IMR-90 (cell line): ENCODE results near the gene ABCA6. TPM values are rescaled to one million over a fixed set of nuclear protein-coding genes. Genes with fewer than 3 reads are reported as not detected.

Experiments used
- ATAC-seq: fragments of 200-7000 bp; cut with Tn5 transposase; 2 replicates; pipeline ENCODE4 v1.9.1; 2020; ENCODE audit warnings: low read depth, mild to moderate bottlenecking, moderate library complexity
- BruUV-seq: library from RNA; stranded (reverse); fragments of 400-500 nt; replicated peaks from 2 replicates; lab custom pipeline; 2021; lab: Mats Ljungman, UMichigan
- CTCF ChIA-PET: fragments of 300-600 bp; formaldehyde crosslinking; extraction: SDS; loops from one replicate; lab custom pipeline; 2021; ENCODE audit warnings: antibody characterized with exemption; lab: Yijun Ruan, JAX
- POLR2A ChIA-PET: fragments of 300-600 bp; sonication (Branson Sonifier 250); formaldehyde crosslinking; loops from one replicate; lab custom pipeline; 2022; ENCODE audit warnings: antibody characterized with exemption; ENCODE audit not compliant: unreplicated experiment; lab: Charles Lee
- DNase-seq: peaks from one replicate; pipeline ENCODE4 v3.0.0; 2013
- H2AFZ ChIP-seq: replicated peaks from 2 replicates; pipeline ENCODE3; 2013; ENCODE audit warnings: low read length, mild to moderate bottlenecking; ENCODE audit not compliant: poor library complexity
- H2AK5ac ChIP-seq: 2 replicates; pipeline ENCODE4 v1.6.1; 2013; ENCODE audit warnings: low read depth, low read length, inconsistent platforms
- H2AK9ac ChIP-seq: replicated peaks from 2 replicates; pipeline ENCODE3; 2013; ENCODE audit warnings: mild to moderate bottlenecking, low read depth, low read length, moderate library complexity; ENCODE audit not compliant: poor library complexity
- H2BK120ac ChIP-seq: 2 replicates; pipeline ENCODE4 v1.6.1; 2013; ENCODE audit warnings: low read depth, low read length, inconsistent platforms
- H2BK15ac ChIP-seq: 3 replicates; pipeline ENCODE4 v1.6.1; 2013; ENCODE audit warnings: low read depth, low read length, inconsistent platforms
- H2BK20ac ChIP-seq: 2 replicates; pipeline ENCODE4 v1.6.1; 2013; ENCODE audit warnings: low read depth, mild to moderate bottlenecking, inconsistent platforms, low read length, moderate library complexity
- H2BK5ac ChIP-seq: 2 replicates; pipeline ENCODE4 v1.6.1; 2013; ENCODE audit warnings: mild to moderate bottlenecking, low read depth, low read length, inconsistent platforms; ENCODE audit not compliant: poor library complexity, severe bottlenecking
- H3K14ac ChIP-seq: replicated peaks from 2 replicates; pipeline ENCODE4 v1.6.1; 2013; ENCODE audit warnings: low read depth, low read length, inconsistent platforms
- H3K18ac ChIP-seq: 2 replicates; pipeline ENCODE4 v1.6.1; 2013; ENCODE audit warnings: low read depth, low read length, control low read depth
- H3K23ac ChIP-seq: 2 replicates; pipeline ENCODE4 v1.6.1; 2013; ENCODE audit warnings: low read depth, low read length, inconsistent platforms
- H3K27ac ChIP-seq: 2 replicates; pipeline ENCODE4 v1.5.1; 2013; ENCODE audit warnings: mild to moderate bottlenecking, control low read depth, low read length; ENCODE audit not compliant: insufficient read depth
- H3K27me3 ChIP-seq: 2 replicates; pipeline ENCODE4 v1.6.1; 2013; ENCODE audit warnings: low read length; ENCODE audit not compliant: control insufficient read depth, insufficient read depth
- H3K36me3 ChIP-seq: 2 replicates; pipeline ENCODE4 v1.6.1; 2013; ENCODE audit warnings: low read length, mixed read lengths; ENCODE audit not compliant: control insufficient read depth, insufficient read depth
- H3K4ac ChIP-seq: 2 replicates; pipeline ENCODE4 v1.6.1; 2013; ENCODE audit warnings: low read depth, low read length, inconsistent platforms
- H3K4me1 ChIP-seq: 2 replicates; pipeline ENCODE4 v1.6.1; 2013; ENCODE audit warnings: low read length, mixed read lengths; ENCODE audit not compliant: control insufficient read depth, insufficient read depth
- H3K4me2 ChIP-seq: 2 replicates; pipeline ENCODE4 v1.6.1; 2013; ENCODE audit warnings: low read depth, mild to moderate bottlenecking, control low read depth, low read length, moderate library complexity
- H3K4me3 ChIP-seq: 2 replicates; pipeline ENCODE4 v1.5.1; 2013; ENCODE audit warnings: low read depth, mild to moderate bottlenecking, control low read depth, low read length, moderate library complexity; ENCODE audit not compliant: insufficient read depth
- H3K56ac ChIP-seq: 2 replicates; pipeline ENCODE4 v1.6.1; 2013; ENCODE audit warnings: low read length, inconsistent platforms; ENCODE audit not compliant: insufficient read depth; ENCODE audit errors: extremely low read depth
- H3K79me1 ChIP-seq, 2 experiments: 2 replicates each; pipeline ENCODE4 v1.6.1; 2013; ENCODE audit warnings: low read length in 2 of 2, inconsistent platforms in 1 of 2, low read depth in 1 of 2
- H3K9ac ChIP-seq: 2 replicates; pipeline ENCODE4 v1.6.1; 2013; ENCODE audit warnings: low read depth, low read length, control low read depth
- H3K9me1 ChIP-seq: 2 replicates; pipeline ENCODE4 v1.6.1; 2013; ENCODE audit warnings: low read length, inconsistent platforms; ENCODE audit not compliant: insufficient read depth
- H3K9me3 ChIP-seq: 2 replicates; pipeline ENCODE4 v1.6.1; 2013; ENCODE audit warnings: low read length; ENCODE audit not compliant: control insufficient read depth, insufficient read depth
- H4K20me1 ChIP-seq: 2 replicates; pipeline ENCODE4 v1.6.1; 2013; ENCODE audit warnings: low read length, inconsistent platforms; ENCODE audit not compliant: insufficient read depth
- H4K5ac ChIP-seq: 2 replicates; pipeline ENCODE4 v1.6.1; 2013; ENCODE audit warnings: mild to moderate bottlenecking, low read depth, low read length, control low read depth
- H4K8ac ChIP-seq, 2 experiments: 2 replicates each; pipeline ENCODE4 v1.6.1; 2013; ENCODE audit warnings: low read depth in 2 of 2, low read length in 2 of 2, control low read depth in 1 of 2, inconsistent platforms in 1 of 2
- H4K91ac ChIP-seq: 2 replicates; pipeline ENCODE4 v1.6.1; 2013; ENCODE audit warnings: low read depth, low read length, inconsistent platforms; ENCODE audit not compliant: insufficient read depth
- BHLHE40 ChIP-seq: fragments of 150-350 bp; IDR thresholded peaks from 2 replicates; pipeline ENCODE4 v1.6.1; 2016; ENCODE audit warnings: mild to moderate bottlenecking, low read depth, low read length
- CEBPB ChIP-seq: IDR thresholded peaks from 2 replicates; pipeline ENCODE4 v1.6.1; 2012; ENCODE audit warnings: low read depth, low read length, improper control_type of control experiment
- CHD1 ChIP-seq: IDR thresholded peaks from 2 replicates; pipeline ENCODE4 v1.6.1; 2012; ENCODE audit warnings: low read depth, low read length, improper control_type of control experiment
- CTCF ChIP-seq: conservative IDR thresholded peaks from 2 replicates; pipeline ENCODE4 v1.5.1; 2012; ENCODE audit warnings: mild to moderate bottlenecking, low read depth, low read length, improper control_type of control experiment
- ELK1 ChIP-seq: fragments of 150-350 bp; IDR thresholded peaks from 2 replicates; pipeline ENCODE4 v1.6.1; 2016; ENCODE audit warnings: low read depth, mild to moderate bottlenecking, low read length, moderate library complexity, borderline replicate concordance
- FOS ChIP-seq: fragments of 150-350 bp; IDR thresholded peaks from 2 replicates; pipeline ENCODE4 v1.6.1; 2016; ENCODE audit warnings: low read depth, low read length
- MAFK ChIP-seq: IDR thresholded peaks from 2 replicates; pipeline ENCODE4 v1.6.1; 2012; ENCODE audit warnings: low read depth, low read length, improper control_type of control experiment
- MAZ ChIP-seq: IDR thresholded peaks from 2 replicates; pipeline ENCODE4 v1.6.1; 2012; ENCODE audit warnings: low read depth, mild to moderate bottlenecking, low read length, improper control_type of control experiment, moderate library complexity, borderline replicate concordance
- MXI1 ChIP-seq: IDR thresholded peaks from 2 replicates; pipeline ENCODE4 v1.6.1; 2012; ENCODE audit warnings: low read depth, mild to moderate bottlenecking, low read length, moderate library complexity, borderline replicate concordance
- NFE2L2 ChIP-seq: fragments of 150-350 bp; IDR thresholded peaks from 2 replicates; pipeline ENCODE4 v1.6.1; 2016; ENCODE audit warnings: low read depth, mild to moderate bottlenecking, low read length
- POLR2A ChIP-seq: IDR thresholded peaks from 2 replicates; pipeline ENCODE4 v1.6.1; 2012; ENCODE audit warnings: mild to moderate bottlenecking, low read depth, low read length
- RAD21 ChIP-seq: IDR thresholded peaks from 2 replicates; pipeline ENCODE4 v1.6.1; 2012; ENCODE audit warnings: low read length, improper control_type of control experiment
- RCOR1 ChIP-seq: IDR thresholded peaks from 2 replicates; pipeline ENCODE4 v1.6.1; 2012; ENCODE audit warnings: mild to moderate bottlenecking, low read length, improper control_type of control experiment; ENCODE audit not compliant: insufficient replicate concordance
- RFX5 ChIP-seq: IDR thresholded peaks from 2 replicates; pipeline ENCODE4 v1.8.0; 2012; ENCODE audit warnings: low read depth, mild to moderate bottlenecking, low read length, moderate library complexity
- SMC3 ChIP-seq: fragments of 150-350 bp; IDR thresholded peaks from 2 replicates; pipeline ENCODE4 v1.6.1; 2016; ENCODE audit warnings: low read depth, mild to moderate bottlenecking, antibody characterized with exemption, low read length, moderate library complexity
- USF2 ChIP-seq: fragments of 150-350 bp; IDR thresholded peaks from 2 replicates; pipeline ENCODE4 v1.6.1; 2017; ENCODE audit warnings: mild to moderate bottlenecking, antibody characterized with exemption, low read length, low read depth
- WGBS, 2 experiments: methylation state at CpG; one replicate each; pipeline versions ENCODE4 v1.1.5 to v1.1.7; 2013; ENCODE audit warnings: missing lambda C conversion rate in 2 of 2; ENCODE audit not compliant: insufficient read length in 1 of 2; ENCODE audit errors: extremely low coverage in 2 of 2; 5-methylcytosine and 5-hydroxymethylcytosine counted together
- dilution Hi-C: fragments of 300-500 bp; cut with HindIII; formaldehyde crosslinking; loops from one replicate; pipeline ENCODE4 v1.14.3; 2018; ENCODE audit warnings: low sequenced_read_pairs; ENCODE audit not compliant: unreplicated experiment
- in situ Hi-C: fragments of 300-500 bp; cut with MboI; formaldehyde crosslinking; loops from 3 replicates; pipeline ENCODE4 v1.14.3; 2019; ENCODE audit warnings: low sequenced_read_pairs, inconsistent platforms, mixed read lengths
- intact Hi-C: fragments of 100-400 bp; cut with micrococcal nuclease; formaldehyde crosslinking; loops from 2 replicates; pipeline ENCODE4 v1.10.0; 2022
- polyA plus RNA-seq, 3 experiments: library from polyadenylated mRNA; depleted of rRNA; stranded (reverse); fragments of >200 nt; gene quantifications; 2 replicates each; pipeline ENCODE4 v1.2.3, GENCODE V29; 2012; ENCODE audit warnings: low replicate concordance in 1 of 3
- total RNA-seq: library from RNA; depleted of rRNA; stranded (reverse); fragments of >200 nt; gene quantifications from 2 replicates; pipeline ENCODE4 v1.2.3, GENCODE V29; 2012

Gene ABCA6
- total and polyA plus RNA-seq, 2 of the 4 experiments (the other 2 are of a cell fraction): under 0.01 TPM; not detected in 1

- no peaks in the 10 kb centered on the region for H3K36me3 ChIP-seq
- TF ChIP-seq CTCF (no peak), FOS (no peak), BHLHE40 (no peak), MAZ (no peak), CEBPB (no peak), CHD1 (no peak), MXI1 (no peak), NFE2L2 (no peak), MAFK (no peak), RFX5 (no peak), POLR2A (no peak), USF2 (no peak), RCOR1 (no peak), ELK1 (no peak), RAD21 (no peak), SMC3 (no peak)
- H2BK20ac ChIP-seq: no peak overlapping the region
- ChIA-PET CTCF (interaction anchor here (0.6 kb wide), 1 partner anchor 16 kb away, joined by 4 read pairs; no protein-coding TSS in a partner anchor), POLR2A (no interaction called here)
- H3K27ac ChIP-seq: no peak overlapping the region
- no peak overlapping the region for H2BK15ac ChIP-seq
- no peaks in the 10 kb centered on the region for H3K79me1 ChIP-seq
- dilution Hi-C loops: no loop called here
- ATAC-seq (no peak), DNase-seq (no peak)
- in situ Hi-C loops: no loop called here
- no peak overlapping the region for H3K14ac ChIP-seq
- WGBS, 2 experiments: 100% methylated on average over 1 of the region's 7 CpGs; no CpG with 5 or more reads in 1 of the 2 experiments
- H4K91ac ChIP-seq: no peak overlapping the region
- intact Hi-C loops: no loop called here
- no peak overlapping the region for H3K4me3 ChIP-seq
- H3K9ac ChIP-seq: no peak overlapping the region
- no peak overlapping the region for H3K4me2 ChIP-seq
- H3K27me3 ChIP-seq: no peaks in the 10 kb centered on the region
- H3K18ac ChIP-seq: no peak overlapping the region
- H3K9me1 ChIP-seq: no peaks in the 10 kb centered on the region
- no peaks in the 10 kb centered on the region; the same call in 1 of the 2 replicates for H3K4me1 ChIP-seq
- H2BK120ac ChIP-seq: no peak overlapping the region
- H2AFZ ChIP-seq: no peak overlapping the region
- no peak overlapping the region for H2BK5ac ChIP-seq
- no peak overlapping the region for H2AK5ac ChIP-seq
- H4K5ac ChIP-seq: no peak overlapping the region
- no peak overlapping the region for H4K8ac ChIP-seq
- no peak overlapping the region for H3K4ac ChIP-seq
- H3K56ac ChIP-seq: no peak overlapping the region
- no peaks in the 10 kb centered on the region for H4K20me1 ChIP-seq
- H3K9me3 ChIP-seq: no peaks in the 10 kb centered on the region
- no peak overlapping the region for H3K23ac ChIP-seq
- no peak overlapping the region for H2AK9ac ChIP-seq
- no TSS peak for BruUV-seq
Measured at GRCh38 chr17:69066482-69066881, 75.2 kb downstream of the ABCA6 start.
